HCT116 (cell line): ENCODE measurements around the gene NAGK. TPM values are rescaled to one million over a fixed set of nuclear protein-coding genes. Genes with fewer than 3 reads are reported as not detected.

Experiments used
- ATAC-seq: fragments of 200-7000 bp; cut with Tn5 transposase; 2 replicates; pipeline ENCODE4 v1.9.1; 2020; ENCODE audit warnings: mild to moderate bottlenecking, moderate library complexity
- BruUV-seq: library from RNA; stranded (reverse); fragments of 400-500 nt; replicated peaks from 2 replicates; lab custom pipeline; 2021; lab: Mats Ljungman, UMichigan
- CTCF ChIA-PET: fragments of 300-600 bp; sonication (Branson Sonifier 250); formaldehyde crosslinking; loops from one replicate; lab custom pipeline; 2021; ENCODE audit warnings: antibody characterized with exemption; lab: Charles Lee
- POLR2A ChIA-PET: fragments of 300-600, 350-600 bp; sonication (Branson Sonifier 250); formaldehyde crosslinking; loops from one replicate; lab custom pipeline; 2021; ENCODE audit warnings: antibody characterized with exemption; lab: Charles Lee
- RAD21 ChIA-PET, 2 experiments: fragments of 300-600 bp; sonication (Branson Sonifier 250); formaldehyde crosslinking; loops; one replicate each; lab custom pipeline; 2023; ENCODE audit warnings: low total read pairs in 2 of 2; ENCODE audit not compliant: uncharacterized antibody in 2 of 2, unreplicated experiment in 2 of 2, low non-redundant PET in 1 of 2; lab: Charles Lee
- DNase-seq: peaks from one replicate; pipeline ENCODE4 v3.0.0-alpha.2; 2010; ENCODE audit warnings: low read depth, low spot score
- H2AFZ ChIP-seq: fragments of 200-600 bp; shearing (Covaris generic), sonication (generic); 2 replicates; pipeline ENCODE4 v1.6.1; 2017; ENCODE audit warnings: low read depth, mixed run types, mixed read lengths, antibody characterized with exemption, low read length; ENCODE audit not compliant: poor library complexity, severe bottlenecking
- H3K27ac ChIP-seq: 2 replicates; pipeline ENCODE4 v1.5.1; 2012; ENCODE audit warnings: low read depth, low read length
- H3K27me3 ChIP-seq: fragments of 200-600 bp; sonication (generic); 2 replicates; pipeline ENCODE4 v1.6.1; 2016; ENCODE audit warnings: mixed run types, low read length, mixed read lengths; ENCODE audit not compliant: insufficient read depth
- H3K36me3 ChIP-seq, 2 experiments: fragments of 200-500 bp in 1 of 2; fragments of 200-600 bp in 1 of 2; sonication (Bioruptor generic) in 1 of 2; sonication (generic) in 1 of 2; 2 replicates each; pipeline versions ENCODE4 v1.5.1 to v1.6.1; 2014 to 2016; ENCODE audit warnings: low read length in 2 of 2, inconsistent platforms in 1 of 2, mixed read lengths in 1 of 2, mixed run types in 1 of 2; ENCODE audit not compliant: insufficient read depth in 2 of 2, control insufficient read depth in 1 of 2
- H3K4me1 ChIP-seq, 2 experiments: fragments of 200-600 bp in 1 of 2; sonication (generic) in 1 of 2; 2 replicates each; pipeline versions ENCODE4 v1.5.1 to v1.6.1; 2012 to 2017; ENCODE audit warnings: low read length in 2 of 2, inconsistent platforms in 1 of 2, mild to moderate bottlenecking in 1 of 2, mixed read lengths in 1 of 2, mixed run types in 1 of 2, moderate library complexity in 1 of 2; ENCODE audit not compliant: insufficient read depth in 2 of 2, control insufficient read depth in 1 of 2
- H3K4me2 ChIP-seq: fragments of 200-600 bp; sonication (generic); 2 replicates; pipeline ENCODE4 v1.6.1; 2017; ENCODE audit warnings: mixed run types, low read length, mixed read lengths
- H3K4me3 ChIP-seq, 2 experiments: fragments of 200-600 bp in 1 of 2; sonication (generic) in 1 of 2; replicated peaks in 1 of 2; 2 replicates each; pipeline ENCODE4 v1.5.1; 2011 to 2016; ENCODE audit warnings: low read length in 2 of 2, control low read depth in 1 of 2, low read depth in 1 of 2, mild to moderate bottlenecking in 1 of 2, mixed read lengths in 1 of 2, mixed run types in 1 of 2
- H3K79me2 ChIP-seq: fragments of 200-600 bp; sonication (generic); 2 replicates; pipeline ENCODE4 v1.6.1; 2017; ENCODE audit warnings: mild to moderate bottlenecking, mixed run types, low read length, moderate library complexity, mixed read lengths; ENCODE audit not compliant: insufficient read depth
- H3K9ac ChIP-seq: fragments of 200-600 bp; sonication (generic); 2 replicates; pipeline ENCODE4 v1.6.1; 2016; ENCODE audit warnings: low read length, mixed read lengths
- H3K9me2 ChIP-seq: fragments of 200-600 bp; sonication (generic), shearing (Covaris generic); 2 replicates; pipeline ENCODE4 v1.6.1; 2017; ENCODE audit warnings: mixed run types, mild to moderate bottlenecking, moderate library complexity; ENCODE audit not compliant: insufficient read depth
- H3K9me3 ChIP-seq, 2 experiments: fragments of 200-500 bp in 1 of 2; fragments of 200-600 bp in 1 of 2; sonication (Bioruptor generic) in 1 of 2; sonication (generic) in 1 of 2; 2 replicates each; pipeline ENCODE4 v1.6.1; 2014 to 2017; ENCODE audit warnings: low read length in 2 of 2, mixed read lengths in 2 of 2, inconsistent platforms in 1 of 2, low read depth in 1 of 2, mild to moderate bottlenecking in 1 of 2, mixed run types in 1 of 2, moderate library complexity in 1 of 2; ENCODE audit not compliant: control insufficient read depth in 1 of 2, insufficient read depth in 1 of 2
- H4K20me1 ChIP-seq: fragments of 200-600 bp; sonication (generic), shearing (Covaris generic); 2 replicates; pipeline ENCODE4 v1.6.1; 2017; ENCODE audit warnings: mixed run types, mild to moderate bottlenecking, moderate library complexity; ENCODE audit not compliant: insufficient read depth
- ATF3 ChIP-seq: IDR thresholded peaks from 2 replicates; pipeline ENCODE4 v1.6.1; 2012
- CBX3 ChIP-seq: IDR thresholded peaks from 2 replicates; pipeline ENCODE4 v1.6.1; 2012; ENCODE audit warnings: low read depth
- CEBPB ChIP-seq: IDR thresholded peaks from 2 replicates; pipeline ENCODE4 v1.6.1; 2012; ENCODE audit warnings: low read depth
- CTCF ChIP-seq, 3 experiments: fragments of 200-600 bp in 1 of 3; sonication (generic) in 1 of 3; IDR thresholded peaks in 2 of 3; conservative IDR thresholded peaks in 1 of 3; 2 replicates each; pipeline ENCODE4 v1.5.1; 2012 to 2017; ENCODE audit warnings: low read depth in 2 of 3, low read length in 2 of 3, antibody characterized with exemption in 1 of 3, borderline replicate concordance in 1 of 3, control low read depth in 1 of 3, mild to moderate bottlenecking in 1 of 3, mixed read lengths in 1 of 3, mixed run types in 1 of 3, moderate library complexity in 1 of 3; ENCODE audit not compliant: insufficient read depth in 1 of 3
- EGR1 ChIP-seq: IDR thresholded peaks from 2 replicates; pipeline ENCODE4 v1.6.1; 2012; ENCODE audit warnings: low read depth
- ELF1 ChIP-seq: IDR thresholded peaks from 2 replicates; pipeline ENCODE4 v1.6.1; 2012; ENCODE audit warnings: low read depth, borderline replicate concordance
- EZH2 ChIP-seq: fragments of 200-600 bp; sonication (generic); IDR thresholded peaks from 2 replicates; pipeline ENCODE4 v1.6.1; 2017; ENCODE audit warnings: antibody characterized with exemption, mixed run types
- EZH2phosphoT487 ChIP-seq: fragments of 200-600 bp; IDR thresholded peaks from 2 replicates; pipeline ENCODE4 v1.6.1; 2018; ENCODE audit warnings: antibody characterized with exemption, borderline replicate concordance
- FOSL1 ChIP-seq: IDR thresholded peaks from 2 replicates; pipeline ENCODE4 v1.6.1; 2012; ENCODE audit warnings: low read depth
- JUND ChIP-seq: IDR thresholded peaks from 2 replicates; pipeline ENCODE4 v1.6.1; 2012
- MAX ChIP-seq: IDR thresholded peaks from 2 replicates; pipeline ENCODE4 v1.6.1; 2012
- POLR2A ChIP-seq: IDR thresholded peaks from 2 replicates; pipeline ENCODE4 v1.7.0; 2011; ENCODE audit warnings: borderline replicate concordance; ENCODE audit not compliant: insufficient read depth, insufficient read length; ENCODE audit errors: extremely low read depth
- POLR2AphosphoS5 ChIP-seq: IDR thresholded peaks from 2 replicates; pipeline ENCODE4 v1.6.1; 2011; ENCODE audit warnings: mild to moderate bottlenecking, low read depth, low read length, moderate library complexity
- RAD21 ChIP-seq: IDR thresholded peaks from 2 replicates; pipeline ENCODE4 v1.6.1; 2012; ENCODE audit warnings: low read depth, mild to moderate bottlenecking
- SIN3A ChIP-seq: IDR thresholded peaks from 2 replicates; pipeline ENCODE4 v1.6.1; 2012; ENCODE audit warnings: low read depth
- SP1 ChIP-seq: IDR thresholded peaks from 2 replicates; pipeline ENCODE4 v1.6.1; 2012; ENCODE audit warnings: low read depth
- SRF ChIP-seq: IDR thresholded peaks from 2 replicates; pipeline ENCODE4 v1.6.1; 2012; ENCODE audit warnings: low read depth
- TCF7L2 ChIP-seq: IDR thresholded peaks from 2 replicates; pipeline ENCODE4 v1.7.0; 2011; ENCODE audit warnings: borderline replicate concordance, inconsistent platforms; ENCODE audit not compliant: insufficient read depth, insufficient read length; ENCODE audit errors: extremely low read depth
- YY1 ChIP-seq: IDR thresholded peaks from 2 replicates; pipeline ENCODE4 v1.6.1; 2011; ENCODE audit warnings: low read length, low read depth, moderate library complexity, mild to moderate bottlenecking; ENCODE audit not compliant: insufficient replicate concordance; ENCODE audit errors: extremely low read depth
- ZNF274 ChIP-seq: fragments of 200-500 bp; sonication (Bioruptor generic); IDR thresholded peaks from 2 replicates; pipeline ENCODE4 v1.6.1; 2014; ENCODE audit warnings: mild to moderate bottlenecking, low read depth, low read length, inconsistent platforms
- intact Hi-C: fragments of 100-400 bp; cut with micrococcal nuclease; formaldehyde crosslinking; loops from 2 replicates; pipeline ENCODE4 v1.10.0; 2022
- total RNA-seq: library from RNA; stranded (reverse); gene quantifications from one replicate; pipeline ENCODE4 v1.2.1, GENCODE V29; 2021; ENCODE audit not compliant: unreplicated experiment

The NAGK gene
- total RNA-seq, 1 experiment from 2014 or later: 36.8 TPM

GRCh38 chr2:71074893-71075395 is 6.5 kb downstream of the NAGK start:
- Histone ChIP-seq H3K4me3 (no peak overlapping the region), H3K36me3 (0 out of 4 replicates have a peak, but pooled peaks cover 0 to 3% of the 10 kb centered on the region in 2 experiments), H3K27me3 (no peaks in the 10 kb centered on the region), H3K4me2 (no peak overlapping the region), H3K9me2 (no peaks in the 10 kb centered on the region), H3K27ac (no peak overlapping the region), H3K79me2 (no peaks in the 10 kb centered on the region), H2AFZ (no peak overlapping the region), H3K9ac (no peak overlapping the region), H3K9me3 (no peaks in the 10 kb centered on the region), H3K4me1 (no peaks in the 10 kb centered on the region; a peak in 1 of 4 replicates), H4K20me1 (no peaks in the 10 kb centered on the region)
- no peak for TF ChIP-seq SRF
- no peak for TF ChIP-seq TCF7L2
- no peak for TF ChIP-seq CEBPB
- no peak for TF ChIP-seq ATF3
- TF ChIP-seq ZNF274: no peak
- TF ChIP-seq EZH2: no peak
- no peak for TF ChIP-seq FOSL1
- TF ChIP-seq YY1: no peak
- TF ChIP-seq CTCF (IDR thresholded peaks at IDR 0.05 in 2 of 3, conservative IDR thresholded peaks at IDR 0.05 in 1 of 3; ENCODE audit: borderline replicate concordance in 1 of 3, insufficient read depth in 1 of 3, low read depth in 2 of 3, low read length in 2 of 3): no peak
- TF ChIP-seq SIN3A: no peak
- TF ChIP-seq JUND: no peak
- no peak for TF ChIP-seq MAX
- no peak for TF ChIP-seq RAD21
- no peak for TF ChIP-seq EGR1
- no peak for TF ChIP-seq POLR2A
- TF ChIP-seq EZH2phosphoT487: no peak
- TF ChIP-seq ELF1: no peak
- TF ChIP-seq SP1: no peak
- TF ChIP-seq CBX3: no peak
- TF ChIP-seq POLR2AphosphoS5: no peak
- RAD21 ChIA-PET: no interaction called here
- CTCF ChIA-PET: no interaction called here
- intact Hi-C loops: no loop called here
- DNase-seq (no peak), ATAC-seq (no peak)
- BruUV-seq: no TSS peak
- POLR2A ChIA-PET: no interaction called here
